Neural cell (in vitro differentiated cells): ENCODE results near the gene C2CD3. TPM values are rescaled to one million over a fixed set of nuclear protein-coding genes. Genes with fewer than 3 reads are reported as not detected.

Experiments
- H2AFZ ChIP-seq: fragments of 200-600, 300-800 bp; sonication (generic), shearing (Covaris generic); 2 replicates; pipeline ENCODE4 v1.6.0; 2014; ENCODE audit warnings: low read depth, mild to moderate bottlenecking, antibody characterized with exemption, low read length, moderate library complexity
- H3F3A ChIP-seq: fragments of 200-600 bp; shearing (Covaris generic); 2 replicates; pipeline ENCODE4 v1.6.1; 2016; ENCODE audit warnings: mild to moderate bottlenecking, moderate library complexity, mixed read lengths, antibody characterized with exemption, low read length; ENCODE audit not compliant: insufficient read depth, poor library complexity, severe bottlenecking
- H3K27ac ChIP-seq: fragments of 200-600, 300-800 bp; sonication (generic), shearing (Covaris generic); 2 replicates; pipeline ENCODE4 v1.5.1; 2014; ENCODE audit warnings: mild to moderate bottlenecking, low read length, moderate library complexity
- H3K27me3 ChIP-seq: fragments of 300-800, 200-600 bp; sonication (generic), shearing (Covaris generic); 2 replicates; pipeline ENCODE4 v1.6.0; 2014; ENCODE audit warnings: mild to moderate bottlenecking, low read depth, low read length, moderate library complexity; ENCODE audit not compliant: insufficient read depth
- H3K36me3 ChIP-seq: fragments of 300-800, 200-600 bp; sonication (generic), shearing (Covaris generic); 2 replicates; pipeline ENCODE4 v1.5.1; 2014; ENCODE audit warnings: mild to moderate bottlenecking, antibody characterized with exemption, low read length, moderate library complexity; ENCODE audit not compliant: insufficient read depth
- H3K4me2 ChIP-seq: fragments of 300-800, 200-600 bp; sonication (generic), shearing (Covaris generic); 2 replicates; pipeline ENCODE4 v1.6.0; 2014; ENCODE audit warnings: mild to moderate bottlenecking, low read length
- H3K4me3 ChIP-seq: fragments of 300-800, 200-600 bp; sonication (generic), shearing (Covaris generic); 2 replicates; pipeline ENCODE4 v1.5.1; 2014; ENCODE audit warnings: mild to moderate bottlenecking, low read length, moderate library complexity
- H3K79me2 ChIP-seq: fragments of 200-600 bp; shearing (Covaris generic); replicated peaks from 2 replicates; pipeline ENCODE4 v1.6.0; 2014; ENCODE audit warnings: mild to moderate bottlenecking, low read length, moderate library complexity; ENCODE audit not compliant: insufficient read depth
- H3K9ac ChIP-seq: fragments of 300-800, 200-600 bp; sonication (generic), shearing (Covaris generic); 2 replicates; pipeline ENCODE4 v1.6.1; 2016; ENCODE audit warnings: mild to moderate bottlenecking, low read length, mixed read lengths
- H3K9me2 ChIP-seq: fragments of 200-600 bp; shearing (Covaris generic); 2 replicates; pipeline ENCODE4 v1.6.1; 2016; ENCODE audit warnings: mild to moderate bottlenecking, low read length, mixed read lengths; ENCODE audit not compliant: insufficient read depth
- H3K9me3 ChIP-seq: fragments of 200-600, 300-800 bp; sonication (generic), shearing (Covaris generic); 2 replicates; pipeline ENCODE4 v1.6.1; 2016; ENCODE audit warnings: mild to moderate bottlenecking, mixed run types, low read length, moderate library complexity, mixed read lengths
- H4K20me1 ChIP-seq: fragments of 200-600 bp; shearing (Covaris generic); 2 replicates; pipeline ENCODE4 v1.6.1; 2016; ENCODE audit warnings: mild to moderate bottlenecking, mixed run types; ENCODE audit not compliant: insufficient read depth
- CTCF ChIP-seq: fragments of 450-650 bp; IDR thresholded peaks from 2 replicates; pipeline ENCODE4 v1.5.1; 2014; ENCODE audit warnings: antibody characterized with exemption, mild to moderate bottlenecking, moderate library complexity; ENCODE audit not compliant: poor library complexity, severe bottlenecking
- EP300 ChIP-seq: fragments of 450-650 bp; conservative IDR thresholded peaks from 2 replicates; pipeline ENCODE4 v1.6.1; 2014; ENCODE audit warnings: antibody characterized with exemption, mild to moderate bottlenecking, moderate library complexity; ENCODE audit not compliant: poor library complexity, severe bottlenecking
- EZH2 ChIP-seq: fragments of 200-600, 300-800 bp; shearing (Covaris generic), sonication (generic); IDR thresholded peaks from 2 replicates; pipeline ENCODE4 v1.6.1; 2014; ENCODE audit warnings: antibody characterized with exemption, low read length, borderline replicate concordance, mild to moderate bottlenecking; ENCODE audit not compliant: insufficient read depth, poor library complexity, severe bottlenecking
- MXI1 ChIP-seq: fragments of 450-650 bp; conservative IDR thresholded peaks from 2 replicates; pipeline ENCODE4 v1.6.1; 2014; ENCODE audit warnings: antibody characterized with exemption, mild to moderate bottlenecking; ENCODE audit not compliant: poor library complexity, severe bottlenecking
- POLR2AphosphoS5 ChIP-seq: IDR thresholded peaks from 2 replicates; pipeline ENCODE4 v1.6.1; 2012
- RAD21 ChIP-seq: fragments of 450-650 bp; conservative IDR thresholded peaks from 2 replicates; pipeline ENCODE4 v1.6.1; 2014; ENCODE audit warnings: antibody characterized with exemption, mild to moderate bottlenecking, moderate library complexity
- REST ChIP-seq: IDR thresholded peaks from 2 replicates; pipeline ENCODE4 v1.6.1; 2012; ENCODE audit warnings: borderline replicate concordance
- SMC3 ChIP-seq: fragments of 450-650 bp; conservative IDR thresholded peaks from 2 replicates; pipeline ENCODE4 v1.6.1; 2014; ENCODE audit warnings: antibody characterized with exemption, mild to moderate bottlenecking, moderate library complexity; ENCODE audit not compliant: poor library complexity
- TAF1 ChIP-seq: IDR thresholded peaks from 2 replicates; pipeline ENCODE4 v1.6.1; 2012; ENCODE audit warnings: low read depth
- polyA plus RNA-seq: library from polyadenylated mRNA; depleted of rRNA; stranded (reverse); fragments of >200 nt; gene quantifications from 2 replicates; pipeline ENCODE4 v1.2.3, GENCODE V29; 2014

Gene C2CD3
- polyA plus RNA-seq, 1 donor from 2014 or later: 13.2 TPM

- Histone ChIP-seq H3K9me2 (no peaks in the 10 kb centered on the region), H2AFZ (no peak overlapping the region), H3K4me2 (no peak overlapping the region), H3K27me3 (no peaks in the 10 kb centered on the region), H3K36me3 (no peaks in the 10 kb centered on the region), H3K27ac (no peak overlapping the region), H3K79me2 (no peaks in the 10 kb centered on the region), H3K9ac (no peak overlapping the region), H4K20me1 (no peaks in the 10 kb centered on the region), H3K9me3 (no peaks in the 10 kb centered on the region), H3K4me3 (no peak overlapping the region), H3F3A (no peaks in the 10 kb centered on the region)
- TF ChIP-seq EP300: no peak
- TF ChIP-seq TAF1: no peak
- no peak for TF ChIP-seq CTCF
- TF ChIP-seq MXI1: no peak
- TF ChIP-seq EZH2: no peak
- TF ChIP-seq POLR2AphosphoS5: no peak
- no peak for TF ChIP-seq RAD21
- no peak for TF ChIP-seq SMC3
These were observed 202.3 kb downstream of the C2CD3 start for GRCh38 chr11:73968356-73968966.

- TF ChIP-seq EP300 (no peak), POLR2AphosphoS5 (no peak), REST (no peak)
- no peak overlapping the region for H3K4me3 ChIP-seq
- H3K27me3 ChIP-seq: no peaks in the 10 kb centered on the region
- no peaks in the 10 kb centered on the region for H3K79me2 ChIP-seq
- H3K4me2 ChIP-seq: no peak overlapping the region
- no peaks in the 10 kb centered on the region for H3K36me3 ChIP-seq
- H3K9ac ChIP-seq: no peak overlapping the region
- H2AFZ ChIP-seq: no peak overlapping the region
- H3K9me2 ChIP-seq: no peaks in the 10 kb centered on the region
- no peak overlapping the region for H3K27ac ChIP-seq
- no peaks in the 10 kb centered on the region for H3K9me3 ChIP-seq
- no peaks in the 10 kb centered on the region for H4K20me1 ChIP-seq
- no peaks in the 10 kb centered on the region for H3F3A ChIP-seq
These were observed 205.1 kb downstream of the C2CD3 start for GRCh38 chr11:73965764-73966121.
